ENCODE results near the gene TIGD2. TPM values are rescaled to one million over a fixed set of nuclear protein-coding genes. Genes with fewer than 3 reads are reported as not detected.

TIGD2 gene
- total RNA-seq, 1 donor from 2014 or later: 9.2 TPM

- no peaks in the 10 kb centered on the region for H3K4me1 Mint-ChIP-seq (ENCODE audit: low read depth)
- H3K4me3 Mint-ChIP-seq (ENCODE audit: low read depth): no peak overlapping the region
- TF ChIP-seq CTCF (IDR thresholded peaks at IDR 0.05; ENCODE audit: unreplicated experiment): no peak
- no peaks in the 10 kb centered on the region for H3K27me3 Mint-ChIP-seq
- no peak for DNase-seq (ENCODE audit: low spot score, unreplicated experiment)
- peaks cover 3% of the 10 kb centered on the region for H3K9me3 Mint-ChIP-seq (ENCODE audit: low read depth)
- no peaks in the 10 kb centered on the region for H3K36me3 Mint-ChIP-seq (ENCODE audit: insufficient read depth)
- no peak overlapping the region for H3K27ac Mint-ChIP-seq
Measured at GRCh38 chr4:89161841-89162240, 50.5 kb downstream of the TIGD2 start.

GRCh38 chr4:89162496-89162895 is 51.2 kb downstream of the TIGD2 start:
- TF ChIP-seq CTCF (IDR thresholded peaks at IDR 0.05; ENCODE audit: unreplicated experiment): no peak
- no peak for DNase-seq (ENCODE audit: low spot score, unreplicated experiment)
- Mint-ChIP-seq H3K27me3 (no peaks in the 10 kb centered on the region), H3K4me3 (ENCODE audit: low read depth) (no peak overlapping the region), H3K9me3 (ENCODE audit: low read depth) (peaks cover 3% of the 10 kb centered on the region), H3K36me3 (ENCODE audit: insufficient read depth) (no peaks in the 10 kb centered on the region), H3K4me1 (ENCODE audit: low read depth) (no peaks in the 10 kb centered on the region), H3K27ac (no peak overlapping the region)

GRCh38 chr4:89162987-89163386 is 51.7 kb downstream of the TIGD2 start:
- no peak overlapping the region for H3K27ac Mint-ChIP-seq
- no peak for TF ChIP-seq CTCF (IDR thresholded peaks at IDR 0.05; ENCODE audit: unreplicated experiment)
- H3K4me1 Mint-ChIP-seq (ENCODE audit: low read depth): no peaks in the 10 kb centered on the region
- no peak overlapping the region for H3K4me3 Mint-ChIP-seq (ENCODE audit: low read depth)
- H3K27me3 Mint-ChIP-seq: no peaks in the 10 kb centered on the region
- H3K9me3 Mint-ChIP-seq (ENCODE audit: low read depth): peaks cover 3% of the 10 kb centered on the region
- H3K36me3 Mint-ChIP-seq (ENCODE audit: insufficient read depth): no peaks in the 10 kb centered on the region
- DNase-seq (ENCODE audit: low spot score, unreplicated experiment): no peak

- H3K4me3 Mint-ChIP-seq (ENCODE audit: low read depth): no peak overlapping the region
- no peaks in the 10 kb centered on the region for H3K36me3 Mint-ChIP-seq (ENCODE audit: insufficient read depth)
- peaks cover 2% of the 10 kb centered on the region for H3K4me1 Mint-ChIP-seq (ENCODE audit: low read depth)
- TF ChIP-seq CTCF (IDR thresholded peaks at IDR 0.05; ENCODE audit: unreplicated experiment): no peak
- H3K27me3 Mint-ChIP-seq: no peaks in the 10 kb centered on the region
- peaks cover 3% of the 10 kb centered on the region for H3K9me3 Mint-ChIP-seq (ENCODE audit: low read depth)
- DNase-seq (ENCODE audit: low spot score, unreplicated experiment): no peak
- no peak overlapping the region for H3K27ac Mint-ChIP-seq
Measured at GRCh38 chr4:89164400-89164799, 53.1 kb downstream of the TIGD2 start.

Other genes with a start within 250 kb of the TIGD2 start
- 29.5 and 31.2 TPM in 2 replicates for gene FAM13A, start 54.3 kb upstream of the TIGD2 start, total RNA-seq
- 14.8 and 16.0 TPM in 2 replicates for gene GPRIN3, start 196.3 kb downstream of the TIGD2 start, total RNA-seq

Measured in progenitor cell of endocrine pancreas (in vitro differentiated cells).